ENCODE measurements around the gene APOOL.
"Not testable (repeated sequence)": the region's sequence is repeated elsewhere in the genome, so short reads cannot be mapped to it uniquely, and the experiment has no call there.

Gene APOOL

GRCh38 chrX:85029043-85029442, 25.4 kb downstream of the APOOL start:
- Mint-ChIP-seq H3K27ac (no peak overlapping the region), H3K36me3 (ENCODE audit: low read depth) (no peaks in the 10 kb centered on the region), H3K27me3 (ENCODE audit: low read depth) (no peaks in the 10 kb centered on the region), H3K4me3 (no peak overlapping the region), H3K9me3 (peaks cover 4% of the 10 kb centered on the region), H3K4me1 (ENCODE audit: low read depth) (no peaks in the 10 kb centered on the region)
- no peak for DNase-seq (ENCODE audit: low spot score)

GRCh38 chrX:85031505-85031904, 27.8 kb downstream of the APOOL start:
- Mint-ChIP-seq H3K9me3 (peaks cover 4% of the 10 kb centered on the region), H3K27ac (no peak overlapping the region), H3K4me3 (no peak overlapping the region), H3K4me1 (ENCODE audit: low read depth) (no peaks in the 10 kb centered on the region), H3K36me3 (ENCODE audit: low read depth) (no peaks in the 10 kb centered on the region), H3K27me3 (ENCODE audit: low read depth) (no peaks in the 10 kb centered on the region)
- no peak for DNase-seq (ENCODE audit: low spot score)

- Mint-ChIP-seq H3K9me3 (peaks cover 22% of the 10 kb centered on the region), H3K4me3 (no peak overlapping the region), H3K27ac (no peak overlapping the region), H3K27me3 (ENCODE audit: low read depth) (no peaks in the 10 kb centered on the region), H3K36me3 (ENCODE audit: low read depth) (peaks cover 1% of the 10 kb centered on the region), H3K4me1 (ENCODE audit: low read depth) (no peaks in the 10 kb centered on the region)
- no peak for DNase-seq (ENCODE audit: low spot score)
Measured at GRCh38 chrX:85037114-85037513, 33.4 kb downstream of the APOOL start.

GRCh38 chrX:85051627-85052026, 48.0 kb downstream of the APOOL start:
- DNase-seq (ENCODE audit: low spot score): no peak
- no peak overlapping the region for H3K4me3 Mint-ChIP-seq
- no peak overlapping the region for H3K27ac Mint-ChIP-seq
- H3K4me1 Mint-ChIP-seq (ENCODE audit: low read depth): no peaks in the 10 kb centered on the region
- no peaks in the 10 kb centered on the region for H3K36me3 Mint-ChIP-seq (ENCODE audit: low read depth)
- no peaks in the 10 kb centered on the region for H3K9me3 Mint-ChIP-seq
- no peaks in the 10 kb centered on the region for H3K27me3 Mint-ChIP-seq (ENCODE audit: low read depth)

- Mint-ChIP-seq H3K27me3 (ENCODE audit: low read depth) (no peaks in the 10 kb centered on the region), H3K9me3 (no peaks in the 10 kb centered on the region), H3K36me3 (ENCODE audit: low read depth) (no peaks in the 10 kb centered on the region), H3K27ac (no peak overlapping the region), H3K4me1 (ENCODE audit: low read depth) (no peaks in the 10 kb centered on the region), H3K4me3 (no peak overlapping the region)
- DNase-seq (ENCODE audit: low spot score): no peak
Measured at GRCh38 chrX:85052205-85052604, 48.5 kb downstream of the APOOL start.

GRCh38 chrX:85052636-85053343, 49.1 kb downstream of the APOOL start:
- H3K27me3 Mint-ChIP-seq (ENCODE audit: low read depth): no peaks in the 10 kb centered on the region
- no peaks in the 10 kb centered on the region for H3K9me3 Mint-ChIP-seq
- H3K4me1 Mint-ChIP-seq (ENCODE audit: low read depth): no peaks in the 10 kb centered on the region
- no peak overlapping the region for H3K4me3 Mint-ChIP-seq
- no peak overlapping the region for H3K27ac Mint-ChIP-seq
- no peak for DNase-seq (ENCODE audit: low spot score)
- no peaks in the 10 kb centered on the region for H3K36me3 Mint-ChIP-seq (ENCODE audit: low read depth)

- no peaks in the 10 kb centered on the region for H3K4me1 Mint-ChIP-seq (ENCODE audit: low read depth)
- no peak overlapping the region for H3K4me3 Mint-ChIP-seq
- no peak for DNase-seq (ENCODE audit: low spot score)
- peaks cover 5% of the 10 kb centered on the region for H3K36me3 Mint-ChIP-seq (ENCODE audit: low read depth)
- no peak overlapping the region for H3K27ac Mint-ChIP-seq
- peaks cover 5% of the 10 kb centered on the region for H3K9me3 Mint-ChIP-seq
- H3K27me3 Mint-ChIP-seq (ENCODE audit: low read depth): no peaks in the 10 kb centered on the region
Measured at GRCh38 chrX:85065512-85066198, 62.0 kb downstream of the APOOL start.

- H3K27ac Mint-ChIP-seq; H3K9me3 Mint-ChIP-seq; H3K27me3 Mint-ChIP-seq (ENCODE audit: low read depth); DNase-seq (ENCODE audit: low spot score); H3K4me3 Mint-ChIP-seq; H3K4me1 Mint-ChIP-seq (ENCODE audit: low read depth): not testable (repeated sequence)
- peaks cover 16% of the 10 kb centered on the region for H3K36me3 Mint-ChIP-seq (ENCODE audit: low read depth)
Measured at GRCh38 chrX:85077247-85077646, 73.6 kb downstream of the APOOL start.

- H3K4me1 Mint-ChIP-seq (ENCODE audit: low read depth): no peaks in the 10 kb centered on the region
- no peak overlapping the region for H3K27ac Mint-ChIP-seq
- H3K4me3 Mint-ChIP-seq: no peak overlapping the region
- DNase-seq (ENCODE audit: low spot score): no peak
- H3K9me3 Mint-ChIP-seq: no peaks in the 10 kb centered on the region
- H3K36me3 Mint-ChIP-seq (ENCODE audit: low read depth): peaks cover 9% of the 10 kb centered on the region
- H3K27me3 Mint-ChIP-seq (ENCODE audit: low read depth): no peaks in the 10 kb centered on the region
Measured at GRCh38 chrX:85084770-85085393, 81.2 kb downstream of the APOOL start.

GRCh38 chrX:85089321-85089840, 85.7 kb downstream of the APOOL start:
- Mint-ChIP-seq H3K27ac (no peak overlapping the region), H3K4me1 (ENCODE audit: low read depth) (no peaks in the 10 kb centered on the region), H3K27me3 (ENCODE audit: low read depth) (no peaks in the 10 kb centered on the region), H3K9me3 (no peaks in the 10 kb centered on the region), H3K4me3 (no peak overlapping the region), H3K36me3 (ENCODE audit: low read depth) (peaks cover 7% of the 10 kb centered on the region)
- no peak for DNase-seq (ENCODE audit: low spot score)

- Mint-ChIP-seq H3K36me3 (ENCODE audit: low read depth) (no peaks in the 10 kb centered on the region), H3K4me3 (no peak overlapping the region), H3K27ac (no peak overlapping the region), H3K27me3 (ENCODE audit: low read depth) (no peaks in the 10 kb centered on the region), H3K9me3 (no peaks in the 10 kb centered on the region), H3K4me1 (ENCODE audit: low read depth) (no peaks in the 10 kb centered on the region)
- DNase-seq (ENCODE audit: low spot score): no peak
Measured at GRCh38 chrX:85107407-85107806, 103.7 kb downstream of the APOOL start.

GRCh38 chrX:85108165-85108564, 104.5 kb downstream of the APOOL start:
- no peaks in the 10 kb centered on the region for H3K36me3 Mint-ChIP-seq (ENCODE audit: low read depth)

GRCh38 chrX:85109235-85109634, 105.6 kb downstream of the APOOL start:
- Mint-ChIP-seq H3K27ac (no peak overlapping the region), H3K36me3 (ENCODE audit: low read depth) (no peaks in the 10 kb centered on the region), H3K4me3 (no peak overlapping the region), H3K27me3 (ENCODE audit: low read depth) (no peaks in the 10 kb centered on the region), H3K9me3 (no peaks in the 10 kb centered on the region), H3K4me1 (ENCODE audit: low read depth) (no peaks in the 10 kb centered on the region)
- DNase-seq (ENCODE audit: low spot score): no peak

More at GRCh38 chrX:85108165-85108564, 104.5 kb downstream of the APOOL start:
- DNase-seq (ENCODE audit: low spot score): no peak
- no peaks in the 10 kb centered on the region for H3K27me3 Mint-ChIP-seq (ENCODE audit: low read depth)
- no peaks in the 10 kb centered on the region for H3K9me3 Mint-ChIP-seq
- no peak overlapping the region for H3K4me3 Mint-ChIP-seq
- H3K27ac Mint-ChIP-seq: no peak overlapping the region
- no peaks in the 10 kb centered on the region for H3K4me1 Mint-ChIP-seq (ENCODE audit: low read depth)

GRCh38 chrX:85111347-85111746, 107.7 kb downstream of the APOOL start:
- DNase-seq (ENCODE audit: low spot score): no peak

More at GRCh38 chrX:85111347-85111746, 107.7 kb downstream of the APOOL start:
- Mint-ChIP-seq H3K4me1 (ENCODE audit: low read depth) (no peaks in the 10 kb centered on the region), H3K9me3 (no peaks in the 10 kb centered on the region), H3K27me3 (ENCODE audit: low read depth) (no peaks in the 10 kb centered on the region), H3K36me3 (ENCODE audit: low read depth) (no peaks in the 10 kb centered on the region), H3K27ac (no peak overlapping the region), H3K4me3 (no peak overlapping the region)
